HL-60 (cell line): ENCODE measurements around the gene ABL2.

Experiments
- CTCF ChIP-seq: IDR thresholded peaks from one replicate; pipeline ENCODE4 v1.5.1; 2011; ENCODE audit warnings: low read length, control low read depth, inconsistent platforms; ENCODE audit not compliant: insufficient read depth
- POLR2AphosphoS5 ChIP-seq: IDR thresholded peaks from 2 replicates; pipeline ENCODE4 v1.6.1; 2012; ENCODE audit warnings: low read depth

- TF ChIP-seq CTCF (no peak), POLR2AphosphoS5 (no peak)
These were observed 124.1 kb downstream of the ABL2 start for GRCh38 chr1:179105393-179105792.
